ENCODE data around the gene ZNF536. TPM values are rescaled to one million over a fixed set of nuclear protein-coding genes. Genes with fewer than 3 reads are reported as not detected.
"Not testable (repeated sequence)": the region's sequence is repeated elsewhere in the genome, so short reads cannot be mapped to it uniquely, and the experiment has no call there.

The ZNF536 gene
- total RNA-seq, 4 donors from 2014 or later = 30.8 to 48.7 (median 40.8) TPM

DNA sequence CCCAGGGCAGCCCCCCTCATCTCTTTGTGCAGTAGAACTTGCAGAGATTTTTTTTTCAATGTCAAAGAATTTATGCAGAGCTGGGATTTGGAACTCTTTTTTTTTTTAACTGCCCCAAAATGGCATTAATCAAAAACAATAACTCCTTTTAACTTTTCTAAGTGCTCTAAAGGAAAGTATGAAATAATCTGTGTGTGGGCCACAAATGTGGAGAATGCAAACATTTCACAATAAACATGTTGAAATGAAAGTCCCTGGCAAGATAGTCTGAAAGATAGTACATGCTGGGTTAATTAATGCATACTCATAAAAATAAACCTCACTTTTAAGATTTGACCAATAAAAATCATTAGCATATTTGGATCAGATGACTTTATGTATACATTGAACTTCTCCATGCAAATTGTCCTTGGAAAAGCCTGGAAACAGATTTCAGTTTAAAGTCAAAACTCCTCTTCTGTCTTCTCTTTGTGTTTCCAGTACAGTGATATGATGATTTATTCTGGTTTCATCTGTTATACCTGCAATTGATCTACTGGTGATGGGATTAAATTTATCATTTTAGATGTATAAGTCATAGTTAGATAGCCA, 30.5 kb upstream of the ZNF536 start:
- no peak overlapping the region for H3K4me3 ChIP-seq
- H3K4me1 ChIP-seq = peaks cover 0 to 52% (median 7%) of the 10 kb centered on the region in 4 donors
- peak overlapping the region in 2 of 4 donors; percentile 62 to 74 for H3K27ac ChIP-seq
- H3K36me3 ChIP-seq = no peaks in the 10 kb centered on the region
- H3K27me3 ChIP-seq = no peaks in the 10 kb centered on the region
- no peak for TF ChIP-seq EP300 (IDR thresholded peaks at IDR 0.05)
- TF ChIP-seq CTCF (IDR thresholded peaks at IDR 0.05) = no peak
- no peak for TF ChIP-seq POLR2A (IDR thresholded peaks at IDR 0.05)
- no peaks in the 10 kb centered on the region for H3K9me3 ChIP-seq
- no peak for DNase-seq (ENCODE audit: low spot score in 2 of 2)

DNA sequence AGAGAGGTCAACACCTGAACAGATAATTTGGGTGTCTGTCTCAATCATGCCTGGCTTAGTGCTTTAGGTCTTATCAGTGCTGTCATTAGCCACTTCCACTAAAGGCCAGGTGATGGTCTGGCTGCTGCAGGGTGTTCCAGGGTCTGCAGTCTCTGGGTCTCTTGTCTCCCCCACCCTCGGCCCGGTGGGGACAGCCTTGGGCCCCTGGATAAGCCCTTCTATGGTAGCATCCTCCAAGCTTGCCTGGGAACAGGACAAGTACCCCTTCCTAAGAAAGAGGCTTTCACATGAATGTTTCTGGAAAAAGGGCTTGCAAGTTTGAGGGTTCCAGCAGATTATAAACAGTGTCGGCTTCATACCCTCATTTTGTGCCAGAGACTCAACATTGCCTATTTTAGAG, 29.3 kb upstream of the ZNF536 start:
- no peak for TF ChIP-seq EP300 (IDR thresholded peaks at IDR 0.05)
- TF ChIP-seq CTCF (IDR thresholded peaks at IDR 0.05) = no peak
- TF ChIP-seq POLR2A (IDR thresholded peaks at IDR 0.05) = no peak
- Histone ChIP-seq H3K4me3 (no peak overlapping the region), H3K9me3 (no peaks in the 10 kb centered on the region), H3K27ac (peak overlapping the region in 3 of 4 donors; percentile 26 to 51 (median 48)), H3K36me3 (no peaks in the 10 kb centered on the region), H3K27me3 (no peaks in the 10 kb centered on the region), H3K4me1 (peaks cover 0 to 59% (median 7%) of the 10 kb centered on the region in 4 donors)
- DNase-seq (ENCODE audit: low spot score in 2 of 2) = no peak
- 41 to 63% methylated on average over 3 of the region's 3 CpGs for WGBS, 2 donors

GRCh38 chr19:30344446-30345425, 27.4 kb upstream of the ZNF536 start:
- Histone ChIP-seq H3K27me3 (no peaks in the 10 kb centered on the region), H3K27ac (peak overlapping the region in 2 of 4 donors; percentile 47 to 55), H3K4me1 (peaks cover 0 to 54% (median 9%) of the 10 kb centered on the region in 4 donors), H3K9me3 (no peaks in the 10 kb centered on the region), H3K36me3 (no peaks in the 10 kb centered on the region), H3K4me3 (no peak overlapping the region)
- 88% methylated on average over 14 of the region's 14 CpGs for WGBS, 2 donors
- no peak for DNase-seq (ENCODE audit: low spot score in 2 of 2)
- no peak for TF ChIP-seq POLR2A (IDR thresholded peaks at IDR 0.05)
- no peak for TF ChIP-seq EP300 (IDR thresholded peaks at IDR 0.05)
- TF ChIP-seq CTCF (IDR thresholded peaks at IDR 0.05) = no peak

GRCh38 chr19:30345686-30346085, 26.5 kb upstream of the ZNF536 start:
- peaks cover 0 to 54% (median 9%) of the 10 kb centered on the region in 4 donors for H3K4me1 ChIP-seq
- no peaks in the 10 kb centered on the region for H3K9me3 ChIP-seq
- peak overlapping the region in 1 of 4 donors; percentile 55 for H3K27ac ChIP-seq
- H3K36me3 ChIP-seq = no peaks in the 10 kb centered on the region
- WGBS, 2 donors = 91 to 94% methylated on average over 8 of the region's 8 CpGs
- TF ChIP-seq POLR2A (IDR thresholded peaks at IDR 0.05) (no peak), CTCF (IDR thresholded peaks at IDR 0.05) (no peak), EP300 (IDR thresholded peaks at IDR 0.05) (no peak)
- H3K4me3 ChIP-seq = no peak overlapping the region
- no peak for DNase-seq (ENCODE audit: low spot score in 2 of 2)
- no peaks in the 10 kb centered on the region for H3K27me3 ChIP-seq

DNA sequence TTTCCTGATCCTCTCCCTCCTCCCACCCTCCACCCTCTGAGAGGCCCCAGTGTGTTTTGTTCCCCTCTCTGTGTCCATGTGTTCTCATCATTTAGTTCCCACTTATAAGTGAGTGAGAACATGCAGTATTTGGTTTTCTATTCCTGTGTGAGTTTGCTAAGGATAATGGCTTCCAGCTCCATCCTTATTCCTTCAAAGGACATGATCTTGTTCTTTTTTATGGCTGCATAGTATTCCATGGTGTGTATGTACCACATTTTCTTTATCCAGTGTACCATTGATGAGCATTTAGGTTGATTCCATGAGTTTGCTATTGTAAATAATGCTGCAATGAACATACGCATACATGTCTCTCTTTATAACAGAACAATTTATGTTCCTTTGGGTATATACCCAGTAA, 25.7 kb upstream of the ZNF536 start:
- H3K36me3 ChIP-seq; H3K27ac ChIP-seq; H3K9me3 ChIP-seq; H3K4me3 ChIP-seq; DNase-seq (ENCODE audit: low spot score in 2 of 2); H3K27me3 ChIP-seq: not testable (repeated sequence)
- 93 to 97% methylated on average over 1 of the region's 1 CpG for WGBS, 2 donors
- H3K4me1 ChIP-seq = peaks cover 0 to 53% (median 9%) of the 10 kb centered on the region in 4 donors

All from tibial nerve (tissue), 4 donors.